ENCODE data around the gene MKKS. TPM values are rescaled to one million over a fixed set of nuclear protein-coding genes. Genes with fewer than 3 reads are reported as not detected.

Gene MKKS
- total and polyA plus RNA-seq, 2 of the 13 experiments (the other 11 are each of a cell fraction or from before 2014, with no cell fraction given) = 26.7 to 34.5 TPM

DNA sequence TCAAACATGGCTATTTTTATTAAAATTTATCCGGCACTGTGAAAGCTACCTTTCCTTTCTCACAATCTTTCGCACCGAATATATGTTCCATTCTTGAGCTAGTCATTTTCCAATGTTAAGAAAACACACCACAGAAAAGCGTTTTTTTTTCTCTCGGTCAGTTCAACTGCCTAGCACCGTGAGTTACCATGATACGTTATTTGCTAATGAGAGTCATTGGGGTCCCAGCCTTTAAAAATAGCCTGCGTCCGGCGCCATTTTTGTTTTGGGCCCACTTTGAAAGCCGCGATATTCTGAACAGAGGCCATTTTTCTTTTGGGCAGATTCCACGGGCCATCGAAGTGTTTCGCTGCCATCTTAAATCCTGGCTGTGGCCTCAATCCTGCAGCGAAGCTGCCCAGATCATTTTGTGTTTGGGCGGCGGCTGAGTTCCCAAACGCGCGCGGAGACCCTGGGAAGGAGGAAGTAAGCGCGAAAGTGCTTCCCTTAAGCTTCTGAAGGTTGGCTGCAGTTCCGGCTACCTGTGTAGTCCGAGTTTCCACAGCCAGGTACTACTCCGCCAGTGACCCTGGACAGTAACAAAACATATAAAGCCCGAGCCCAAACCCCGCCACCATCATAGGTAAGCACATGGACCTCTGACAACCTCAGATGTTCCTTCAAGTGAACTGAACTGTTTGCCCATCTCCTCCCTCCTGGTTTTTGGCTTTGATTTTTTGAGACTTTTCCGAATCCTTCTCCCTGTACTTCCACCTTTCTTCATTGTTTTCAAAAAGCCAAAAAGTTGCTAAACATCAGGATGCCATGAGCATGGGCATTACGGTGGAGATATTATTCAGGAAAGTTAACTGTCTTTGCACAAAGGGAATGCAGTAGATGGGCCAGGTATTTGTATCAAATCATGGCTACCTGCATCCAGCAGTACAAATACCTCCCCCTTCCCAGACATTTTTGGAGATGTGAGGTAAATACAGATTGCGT, 1.1 kb upstream of the MKKS start, which contains the start of gene SLX4IP (continued):
- TF ChIP-seq, protein P1, sequence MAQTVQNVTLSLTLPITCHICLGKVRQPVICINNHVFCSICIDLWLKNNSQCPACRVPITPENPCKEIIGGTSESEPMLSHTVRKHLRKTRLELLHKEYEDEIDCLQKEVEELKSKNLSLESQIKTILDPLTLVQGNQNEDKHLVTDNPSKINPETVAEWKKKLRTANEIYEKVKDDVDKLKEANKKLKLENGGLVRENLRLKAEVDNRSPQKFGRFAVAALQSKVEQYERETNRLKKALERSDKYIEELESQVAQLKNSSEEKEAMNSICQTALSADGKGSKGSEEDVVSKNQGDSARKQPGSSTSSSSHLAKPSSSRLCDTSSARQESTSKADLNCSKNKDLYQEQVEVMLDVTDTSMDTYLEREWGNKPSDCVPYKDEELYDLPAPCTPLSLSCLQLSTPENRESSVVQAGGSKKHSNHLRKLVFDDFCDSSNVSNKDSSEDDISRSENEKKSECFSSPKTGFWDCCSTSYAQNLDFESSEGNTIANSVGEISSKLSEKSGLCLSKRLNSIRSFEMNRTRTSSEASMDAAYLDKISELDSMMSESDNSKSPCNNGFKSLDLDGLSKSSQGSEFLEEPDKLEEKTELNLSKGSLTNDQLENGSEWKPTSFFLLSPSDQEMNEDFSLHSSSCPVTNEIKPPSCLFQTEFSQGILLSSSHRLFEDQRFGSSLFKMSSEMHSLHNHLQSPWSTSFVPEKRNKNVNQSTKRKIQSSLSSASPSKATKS (CRISPR knock-in tag; IDR thresholded peaks at IDR 0.05) = no peak
- no peak for TF ChIP-seq GPN1 (CRISPR knock-in tag; IDR thresholded peaks at IDR 0.05; ENCODE audit: borderline replicate concordance)
- peak; percentile 30; the same call in 1 of the 2 replicates for TF ChIP-seq CREB1 (IDR thresholded peaks at IDR 0.05)
- TF ChIP-seq CREB1 (CRISPR knock-in tag; IDR thresholded peaks at IDR 0.05) = peak; percentile 89
- TF ChIP-seq ZNF263 (CRISPR knock-in tag; IDR thresholded peaks at IDR 0.05) = no peak
- TF ChIP-seq, protein P2, sequence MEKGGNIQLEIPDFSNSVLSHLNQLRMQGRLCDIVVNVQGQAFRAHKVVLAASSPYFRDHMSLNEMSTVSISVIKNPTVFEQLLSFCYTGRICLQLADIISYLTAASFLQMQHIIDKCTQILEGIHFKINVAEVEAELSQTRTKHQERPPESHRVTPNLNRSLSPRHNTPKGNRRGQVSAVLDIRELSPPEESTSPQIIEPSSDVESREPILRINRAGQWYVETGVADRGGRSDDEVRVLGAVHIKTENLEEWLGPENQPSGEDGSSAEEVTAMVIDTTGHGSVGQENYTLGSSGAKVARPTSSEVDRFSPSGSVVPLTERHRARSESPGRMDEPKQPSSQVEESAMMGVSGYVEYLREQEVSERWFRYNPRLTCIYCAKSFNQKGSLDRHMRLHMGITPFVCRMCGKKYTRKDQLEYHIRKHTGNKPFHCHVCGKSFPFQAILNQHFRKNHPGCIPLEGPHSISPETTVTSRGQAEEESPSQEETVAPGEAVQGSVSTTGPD (CRISPR knock-in tag; IDR thresholded peaks at IDR 0.05) = no peak
- TF ChIP-seq ZFP37 (CRISPR knock-in tag; IDR thresholded peaks at IDR 0.05; ENCODE audit: borderline replicate concordance) = no peak
- TF ChIP-seq RBFOX2 (IDR thresholded peaks at IDR 0.05; ENCODE audit: low read depth, low read length) = peak; percentile 42; the same call in 1 of the 2 replicates
- TF ChIP-seq, protein P3, sequence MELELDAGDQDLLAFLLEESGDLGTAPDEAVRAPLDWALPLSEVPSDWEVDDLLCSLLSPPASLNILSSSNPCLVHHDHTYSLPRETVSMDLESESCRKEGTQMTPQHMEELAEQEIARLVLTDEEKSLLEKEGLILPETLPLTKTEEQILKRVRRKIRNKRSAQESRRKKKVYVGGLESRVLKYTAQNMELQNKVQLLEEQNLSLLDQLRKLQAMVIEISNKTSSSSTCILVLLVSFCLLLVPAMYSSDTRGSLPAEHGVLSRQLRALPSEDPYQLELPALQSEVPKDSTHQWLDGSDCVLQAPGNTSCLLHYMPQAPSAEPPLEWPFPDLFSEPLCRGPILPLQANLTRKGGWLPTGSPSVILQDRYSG (CRISPR knock-in tag; IDR thresholded peaks at IDR 0.05) = 0 out of 2 replicates have a peak, but pooled peaks have one; percentile 22
- peak; percentile 72; the same call in 1 of the 2 replicates for TF ChIP-seq ZMYM4 (CRISPR knock-in tag; IDR thresholded peaks at IDR 0.05)
- peak; percentile 91 for TF ChIP-seq THAP11 (CRISPR knock-in tag; IDR thresholded peaks at IDR 0.05)
- no peak for TF ChIP-seq ZNF382 (CRISPR knock-in tag; IDR thresholded peaks at IDR 0.05; ENCODE audit: borderline replicate concordance)
- peak; percentile 64; the same call in 1 of the 2 replicates for TF ChIP-seq ZNF563 (CRISPR knock-in tag; IDR thresholded peaks at IDR 0.05)
- TF ChIP-seq, protein P4, sequence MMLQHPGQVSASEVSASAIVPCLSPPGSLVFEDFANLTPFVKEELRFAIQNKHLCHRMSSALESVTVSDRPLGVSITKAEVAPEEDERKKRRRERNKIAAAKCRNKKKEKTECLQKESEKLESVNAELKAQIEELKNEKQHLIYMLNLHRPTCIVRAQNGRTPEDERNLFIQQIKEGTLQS (CRISPR knock-in tag; IDR thresholded peaks at IDR 0.05) = 0 out of 2 replicates have a peak, but pooled peaks have one; percentile 3
- TF ChIP-seq ZKSCAN1 (IDR thresholded peaks at IDR 0.05; ENCODE audit: low read length) = no peak
- peak; percentile 88 for TF ChIP-seq GATAD1 (CRISPR knock-in tag; IDR thresholded peaks at IDR 0.05)
- TF ChIP-seq, protein P5, sequence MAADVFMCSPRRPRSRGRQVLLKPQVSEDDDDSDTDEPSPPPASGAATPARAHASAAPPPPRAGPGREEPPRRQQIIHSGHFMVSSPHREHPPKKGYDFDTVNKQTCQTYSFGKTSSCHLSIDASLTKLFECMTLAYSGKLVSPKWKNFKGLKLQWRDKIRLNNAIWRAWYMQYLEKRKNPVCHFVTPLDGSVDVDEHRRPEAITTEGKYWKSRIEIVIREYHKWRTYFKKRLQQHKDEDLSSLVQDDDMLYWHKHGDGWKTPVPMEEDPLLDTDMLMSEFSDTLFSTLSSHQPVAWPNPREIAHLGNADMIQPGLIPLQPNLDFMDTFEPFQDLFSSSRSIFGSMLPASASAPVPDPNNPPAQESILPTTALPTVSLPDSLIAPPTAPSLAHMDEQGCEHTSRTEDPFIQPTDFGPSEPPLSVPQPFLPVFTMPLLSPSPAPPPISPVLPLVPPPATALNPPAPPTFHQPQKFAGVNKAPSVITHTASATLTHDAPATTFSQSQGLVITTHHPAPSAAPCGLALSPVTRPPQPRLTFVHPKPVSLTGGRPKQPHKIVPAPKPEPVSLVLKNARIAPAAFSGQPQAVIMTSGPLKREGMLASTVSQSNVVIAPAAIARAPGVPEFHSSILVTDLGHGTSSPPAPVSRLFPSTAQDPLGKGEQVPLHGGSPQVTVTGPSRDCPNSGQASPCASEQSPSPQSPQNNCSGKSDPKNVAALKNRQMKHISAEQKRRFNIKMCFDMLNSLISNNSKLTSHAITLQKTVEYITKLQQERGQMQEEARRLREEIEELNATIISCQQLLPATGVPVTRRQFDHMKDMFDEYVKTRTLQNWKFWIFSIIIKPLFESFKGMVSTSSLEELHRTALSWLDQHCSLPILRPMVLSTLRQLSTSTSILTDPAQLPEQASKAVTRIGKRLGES (CRISPR knock-in tag; IDR thresholded peaks at IDR 0.05; ENCODE audit: borderline replicate concordance) = no peak
- no peak for TF ChIP-seq ARNT (IDR thresholded peaks at IDR 0.05)
- TF ChIP-seq MLLT10 (CRISPR knock-in tag; IDR thresholded peaks at IDR 0.05) = no peak
- no peak for TF ChIP-seq MTA3 (CRISPR knock-in tag; IDR thresholded peaks at IDR 0.05)

All from HepG2 (cell line).